ENCODE data around the gene CCDC141.

DNA sequence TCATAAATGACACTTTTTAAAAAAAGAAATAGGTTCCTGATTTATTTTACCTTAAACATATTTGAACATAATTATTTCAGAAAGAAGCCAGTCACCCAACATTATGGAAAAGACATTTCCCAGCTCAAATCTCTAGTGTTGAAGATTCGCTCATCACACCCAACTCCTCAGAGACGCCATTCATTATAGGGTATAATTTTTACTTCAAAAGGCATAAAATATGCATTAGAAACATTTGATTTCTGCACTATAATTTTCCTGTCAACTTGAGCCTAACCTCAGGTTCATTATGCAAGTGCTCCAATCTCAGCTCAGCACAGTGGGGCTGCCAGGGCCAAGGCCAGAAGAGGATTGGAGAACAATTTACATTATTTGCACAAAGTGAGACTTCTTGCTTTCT lies 183.9 kb downstream of the CCDC141 start:
- TF ChIP-seq, protein P1, sequence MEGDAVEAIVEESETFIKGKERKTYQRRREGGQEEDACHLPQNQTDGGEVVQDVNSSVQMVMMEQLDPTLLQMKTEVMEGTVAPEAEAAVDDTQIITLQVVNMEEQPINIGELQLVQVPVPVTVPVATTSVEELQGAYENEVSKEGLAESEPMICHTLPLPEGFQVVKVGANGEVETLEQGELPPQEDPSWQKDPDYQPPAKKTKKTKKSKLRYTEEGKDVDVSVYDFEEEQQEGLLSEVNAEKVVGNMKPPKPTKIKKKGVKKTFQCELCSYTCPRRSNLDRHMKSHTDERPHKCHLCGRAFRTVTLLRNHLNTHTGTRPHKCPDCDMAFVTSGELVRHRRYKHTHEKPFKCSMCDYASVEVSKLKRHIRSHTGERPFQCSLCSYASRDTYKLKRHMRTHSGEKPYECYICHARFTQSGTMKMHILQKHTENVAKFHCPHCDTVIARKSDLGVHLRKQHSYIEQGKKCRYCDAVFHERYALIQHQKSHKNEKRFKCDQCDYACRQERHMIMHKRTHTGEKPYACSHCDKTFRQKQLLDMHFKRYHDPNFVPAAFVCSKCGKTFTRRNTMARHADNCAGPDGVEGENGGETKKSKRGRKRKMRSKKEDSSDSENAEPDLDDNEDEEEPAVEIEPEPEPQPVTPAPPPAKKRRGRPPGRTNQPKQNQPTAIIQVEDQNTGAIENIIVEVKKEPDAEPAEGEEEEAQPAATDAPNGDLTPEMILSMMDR (IDR thresholded peaks at IDR 0.05): no peak
- TF ChIP-seq POLR2A (IDR thresholded peaks at IDR 0.05): no peak
- TF ChIP-seq POLR2AphosphoS5 (IDR thresholded peaks at IDR 0.05): no peak
